Activated naive CD4-positive, alpha-beta T cell treated with anti-CD3 and anti-CD28 coated beads for 36 hours (primary cell): ENCODE measurements around the gene ADAM12. TPM values are rescaled to one million over a fixed set of nuclear protein-coding genes. Genes with fewer than 3 reads are reported as not detected.

ENCODE experiments used
- CTCF ChIA-PET: fragments of 350-600 bp; sonication (Branson Sonifier 250); formaldehyde crosslinking; loops from one replicate; lab custom pipeline; 2021; ENCODE audit warnings: antibody characterized with exemption; lab: Charles Lee
- DNase-seq: peaks from one replicate; pipeline ENCODE4 v3.0.0-alpha.2; 2020
- H3K27ac Mint-ChIP-seq: one replicate; pipeline ENCODE4 v1.8.0; 2021; ENCODE audit warnings: mild to moderate bottlenecking, mixed read lengths
- H3K27me3 Mint-ChIP-seq: one replicate; pipeline ENCODE4 v1.8.0; 2021; ENCODE audit warnings: low read depth, mixed read lengths
- H3K36me3 Mint-ChIP-seq: one replicate; pipeline ENCODE4 v1.8.0; 2021; ENCODE audit warnings: low read depth, mixed read lengths
- H3K4me1 Mint-ChIP-seq: one replicate; pipeline ENCODE4 v1.8.0; 2021; ENCODE audit warnings: low read depth, mixed read lengths
- H3K4me3 Mint-ChIP-seq: one replicate; pipeline ENCODE4 v1.8.0; 2021; ENCODE audit warnings: mild to moderate bottlenecking, moderate library complexity, mixed read lengths
- H3K9me3 Mint-ChIP-seq: one replicate; pipeline ENCODE4 v1.8.0; 2021; ENCODE audit warnings: mixed read lengths
- intact Hi-C: fragments of 100-400 bp; cut with micrococcal nuclease; formaldehyde crosslinking; loops from one replicate; pipeline ENCODE4 v1.15.1; 2023
- total RNA-seq, 2 experiments: library from RNA; stranded (reverse); gene quantifications; one replicate each; pipeline ENCODE4 v1.2.3, GENCODE V29; 2021

Gene ADAM12
- total RNA-seq, 2 experiments from 2014 or later = not detected

- no peak overlapping the region for H3K27ac Mint-ChIP-seq
- H3K36me3 Mint-ChIP-seq = no peaks in the 10 kb centered on the region
- H3K4me3 Mint-ChIP-seq = no peak overlapping the region
- CTCF ChIA-PET = no interaction called here
- H3K4me1 Mint-ChIP-seq = no peaks in the 10 kb centered on the region
- peaks cover 6% of the 10 kb centered on the region for H3K27me3 Mint-ChIP-seq
- intact Hi-C loops = no loop called here
- H3K9me3 Mint-ChIP-seq = peaks cover 25% of the 10 kb centered on the region
- DNase-seq = no peak
Measured at GRCh38 chr10:126421756-126422256, 33.5 kb upstream of the ADAM12 start.

- no peaks in the 10 kb centered on the region for H3K36me3 Mint-ChIP-seq
- intact Hi-C loops = no loop called here
- no peak overlapping the region for H3K4me3 Mint-ChIP-seq
- H3K9me3 Mint-ChIP-seq = peaks cover 30% of the 10 kb centered on the region
- DNase-seq = no peak
- no peak overlapping the region for H3K27ac Mint-ChIP-seq
- H3K4me1 Mint-ChIP-seq = no peaks in the 10 kb centered on the region
- no peaks in the 10 kb centered on the region for H3K27me3 Mint-ChIP-seq
- CTCF ChIA-PET = no interaction called here
Measured at GRCh38 chr10:126420567-126421300, 32.5 kb upstream of the ADAM12 start.

GRCh38 chr10:126417220-126417825, 29.0 kb upstream of the ADAM12 start:
- no peaks in the 10 kb centered on the region for H3K36me3 Mint-ChIP-seq
- DNase-seq = no peak
- intact Hi-C loops = no loop called here
- H3K27ac Mint-ChIP-seq = no peak overlapping the region
- peaks cover 16% of the 10 kb centered on the region for H3K9me3 Mint-ChIP-seq
- no peaks in the 10 kb centered on the region for H3K4me1 Mint-ChIP-seq
- no peaks in the 10 kb centered on the region for H3K27me3 Mint-ChIP-seq
- H3K4me3 Mint-ChIP-seq = no peak overlapping the region
- CTCF ChIA-PET = interaction anchor here (0.7 kb wide), 1 partner anchor 443 kb away, joined by 3 read pairs; no protein-coding TSS in a partner anchor

- H3K4me1 Mint-ChIP-seq = no peaks in the 10 kb centered on the region
- intact Hi-C loops = no loop called here
- H3K36me3 Mint-ChIP-seq = no peaks in the 10 kb centered on the region
- no peak overlapping the region for H3K27ac Mint-ChIP-seq
- no peaks in the 10 kb centered on the region for H3K9me3 Mint-ChIP-seq
- H3K4me3 Mint-ChIP-seq = no peak overlapping the region
- no peaks in the 10 kb centered on the region for H3K27me3 Mint-ChIP-seq
- CTCF ChIA-PET = no interaction called here
- no peak for DNase-seq
Measured at GRCh38 chr10:126409821-126410220, 21.5 kb upstream of the ADAM12 start.

- H3K36me3 Mint-ChIP-seq = no peaks in the 10 kb centered on the region
- intact Hi-C loops = no loop called here
- CTCF ChIA-PET = no interaction called here
Measured at GRCh38 chr10:126408953-126409641, 20.8 kb upstream of the ADAM12 start.

GRCh38 chr10:126407831-126408230, 19.6 kb upstream of the ADAM12 start:
- Mint-ChIP-seq H3K36me3 (no peaks in the 10 kb centered on the region), H3K9me3 (no peaks in the 10 kb centered on the region), H3K4me1 (no peaks in the 10 kb centered on the region), H3K27me3 (no peaks in the 10 kb centered on the region), H3K27ac (no peak overlapping the region), H3K4me3 (no peak overlapping the region)
- intact Hi-C loops = no loop called here
- DNase-seq = no peak
- CTCF ChIA-PET = interaction anchor here (0.9 kb wide), 1 partner anchor 12 kb away, joined by 3 read pairs; no protein-coding TSS in a partner anchor

More at GRCh38 chr10:126408953-126409641, 20.8 kb upstream of the ADAM12 start:
- no peak for DNase-seq
- no peaks in the 10 kb centered on the region for H3K27me3 Mint-ChIP-seq
- H3K9me3 Mint-ChIP-seq = no peaks in the 10 kb centered on the region
- H3K4me3 Mint-ChIP-seq = no peak overlapping the region
- no peaks in the 10 kb centered on the region for H3K4me1 Mint-ChIP-seq
- H3K27ac Mint-ChIP-seq = no peak overlapping the region

- no peaks in the 10 kb centered on the region for H3K36me3 Mint-ChIP-seq
- CTCF ChIA-PET = no interaction called here
- H3K4me3 Mint-ChIP-seq = no peak overlapping the region
- no peak for DNase-seq
- intact Hi-C loops = no loop called here
- no peaks in the 10 kb centered on the region for H3K4me1 Mint-ChIP-seq
- no peak overlapping the region for H3K27ac Mint-ChIP-seq
- no peaks in the 10 kb centered on the region for H3K9me3 Mint-ChIP-seq
- H3K27me3 Mint-ChIP-seq = no peaks in the 10 kb centered on the region
Measured at GRCh38 chr10:126405239-126405775, 17.0 kb upstream of the ADAM12 start.

- intact Hi-C loops = no loop called here
- no peak for DNase-seq
- Mint-ChIP-seq H3K36me3 (no peaks in the 10 kb centered on the region), H3K4me3 (no peak overlapping the region), H3K9me3 (no peaks in the 10 kb centered on the region), H3K27me3 (no peaks in the 10 kb centered on the region), H3K27ac (no peak overlapping the region), H3K4me1 (no peaks in the 10 kb centered on the region)
- CTCF ChIA-PET = no interaction called here
Measured at GRCh38 chr10:126402721-126403695, 14.7 kb upstream of the ADAM12 start.

GRCh38 chr10:126400641-126401040, 12.4 kb upstream of the ADAM12 start:
- H3K36me3 Mint-ChIP-seq = no peaks in the 10 kb centered on the region
- intact Hi-C loops = no loop called here
- H3K4me1 Mint-ChIP-seq = no peaks in the 10 kb centered on the region
- no peak for DNase-seq
- H3K9me3 Mint-ChIP-seq = peaks cover 4% of the 10 kb centered on the region
- no peak overlapping the region for H3K27ac Mint-ChIP-seq
- no peak overlapping the region for H3K4me3 Mint-ChIP-seq
- CTCF ChIA-PET = no interaction called here
- no peaks in the 10 kb centered on the region for H3K27me3 Mint-ChIP-seq

- CTCF ChIA-PET = no interaction called here
- Mint-ChIP-seq H3K9me3 (peaks cover 4% of the 10 kb centered on the region), H3K4me3 (no peak overlapping the region), H3K27ac (no peak overlapping the region), H3K27me3 (no peaks in the 10 kb centered on the region), H3K4me1 (no peaks in the 10 kb centered on the region), H3K36me3 (no peaks in the 10 kb centered on the region)
- no peak for DNase-seq
- intact Hi-C loops = no loop called here
Measured at GRCh38 chr10:126398924-126399323, 10.6 kb upstream of the ADAM12 start.

- CTCF ChIA-PET = no interaction called here
- no peak overlapping the region for H3K27ac Mint-ChIP-seq
- H3K4me3 Mint-ChIP-seq = no peak overlapping the region
- H3K27me3 Mint-ChIP-seq = no peaks in the 10 kb centered on the region
- no peak for DNase-seq
- H3K36me3 Mint-ChIP-seq = no peaks in the 10 kb centered on the region
- H3K4me1 Mint-ChIP-seq = no peaks in the 10 kb centered on the region
- intact Hi-C loops = no loop called here
- peaks cover 4% of the 10 kb centered on the region for H3K9me3 Mint-ChIP-seq
Measured at GRCh38 chr10:126398383-126398743, 10.1 kb upstream of the ADAM12 start.
